ENCODE measurements around the gene MC1R.
A peak's percentile ranks its signal among the peaks of the same experiment; 100 is the strongest.
"Not testable (repeated sequence)": the region's sequence is repeated elsewhere in the genome, so short reads cannot be mapped to it uniquely, and the experiment has no call there.

The MC1R gene

GRCh38 chr16:89918453-89919347 is at the start of gene MC1R:
Gene MC1R (plus strand): TSS chr16:89918862. CDS start chr16:89919259, 397 bp downstream.
- DNase-seq: no peak

- DNase-seq: no peak
Observed at GRCh38 chr16:89869911-89870310, 48.8 kb upstream of the MC1R start.

GRCh38 chr16:89870440-89870839 is 48.2 kb upstream of the MC1R start:
- DNase-seq: no peak

- no peak for DNase-seq
Observed at GRCh38 chr16:89871895-89872294, 46.8 kb upstream of the MC1R start.

GRCh38 chr16:89873109-89873971 is 45.3 kb upstream of the MC1R start, which contains the start of gene TCF25:
Gene TCF25 (plus strand): TSS chr16:89873592. CDS start chr16:89873668, 76 bp downstream.
- peak; percentile 72 for DNase-seq

GRCh38 chr16:89873972-89874689 is 44.5 kb upstream of the MC1R start:
- DNase-seq: peak; percentile 84

- DNase-seq: not testable (repeated sequence)
Observed at GRCh38 chr16:89879123-89879522, 39.5 kb upstream of the MC1R start.

GRCh38 chr16:89880477-89881367 is 37.9 kb upstream of the MC1R start:
- DNase-seq: no peak

GRCh38 chr16:89881368-89881730 is 37.3 kb upstream of the MC1R start:
- DNase-seq: no peak

GRCh38 chr16:89883346-89884040 is 35.2 kb upstream of the MC1R start:
- DNase-seq: no peak

- DNase-seq: no peak
Observed at GRCh38 chr16:89884041-89884421, 34.6 kb upstream of the MC1R start.

GRCh38 chr16:89887243-89887642 is 31.4 kb upstream of the MC1R start:
- DNase-seq: no peak

- no peak for DNase-seq
Observed at GRCh38 chr16:89890200-89890599, 28.5 kb upstream of the MC1R start.

- DNase-seq: no peak
Observed at GRCh38 chr16:89890886-89891657, 27.6 kb upstream of the MC1R start.

- DNase-seq: no peak
Observed at GRCh38 chr16:89892055-89892630, 26.5 kb upstream of the MC1R start.

GRCh38 chr16:89892635-89893034 is 26.0 kb upstream of the MC1R start:
- DNase-seq: no peak

- no peak for DNase-seq
Observed at GRCh38 chr16:89893642-89894548, 24.8 kb upstream of the MC1R start.

- no peak for DNase-seq
Observed at GRCh38 chr16:89895482-89896250, 23.0 kb upstream of the MC1R start.

Data from SHP77 treated with DMSO at 0.1 percent for 48 hours (cell line).